ENCODE data around the gene PAPOLB.

DNA sequence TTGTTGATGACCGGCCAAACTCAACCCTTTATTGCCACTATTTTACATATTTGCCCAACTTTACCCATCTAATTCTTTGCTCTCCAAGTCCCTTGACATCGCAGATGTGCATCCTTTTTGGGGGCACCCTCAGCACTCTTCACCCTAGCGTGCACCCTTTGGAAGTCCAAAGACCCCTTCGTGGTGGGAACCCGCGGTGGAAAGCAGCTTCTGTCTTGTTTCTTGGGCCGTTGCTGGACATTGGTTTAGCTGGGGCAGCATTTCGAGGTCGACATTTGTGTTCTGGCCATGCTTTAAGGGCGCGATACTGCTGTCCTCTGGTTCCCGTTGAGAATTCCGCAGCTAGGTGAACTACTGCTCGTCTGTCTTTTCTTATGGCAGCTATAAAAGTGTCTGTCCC lies 326 bp upstream of the PAPOLB start:
- no peak for TF ChIP-seq GATA3 (IDR thresholded peaks at IDR 0.05; ENCODE audit: low read depth, low read length)
- no peak for TF ChIP-seq GATA2 (IDR thresholded peaks at IDR 0.05; ENCODE audit: low read depth, low read length)

All from SH-SY5Y (cell line).